RWPE1 (cell line): ENCODE measurements around the gene IGSF11.

Experiments
- CTCF ChIA-PET: fragments of 350-600 bp; sonication (Branson Sonifier 250); formaldehyde crosslinking; extraction: SDS; loops from one replicate; lab custom pipeline; 2021; lab: Yijun Ruan, JAX
- POLR2A ChIA-PET: fragments of 400-600 bp; formaldehyde crosslinking; extraction: SDS; loops from one replicate; lab custom pipeline; 2020; ENCODE audit warnings: antibody characterized with exemption; ENCODE audit not compliant: low non-redundant PET; lab: Yijun Ruan, JAX
- DNase-seq: peaks from one replicate; pipeline ENCODE4 v3.0.0; 2012; ENCODE audit warnings: low spot score
- H3K27ac ChIP-seq: fragments of 450-650 bp; 2 replicates; pipeline ENCODE4 v1.5.1; 2017
- TF ChIP-seq, protein P1 (sequence below): fragments of 450-650 bp; conservative IDR thresholded peaks from 2 replicates; pipeline ENCODE4 v1.5.1; 2017; ENCODE audit warnings: low read depth, mild to moderate bottlenecking

The IGSF11 gene

DNA sequence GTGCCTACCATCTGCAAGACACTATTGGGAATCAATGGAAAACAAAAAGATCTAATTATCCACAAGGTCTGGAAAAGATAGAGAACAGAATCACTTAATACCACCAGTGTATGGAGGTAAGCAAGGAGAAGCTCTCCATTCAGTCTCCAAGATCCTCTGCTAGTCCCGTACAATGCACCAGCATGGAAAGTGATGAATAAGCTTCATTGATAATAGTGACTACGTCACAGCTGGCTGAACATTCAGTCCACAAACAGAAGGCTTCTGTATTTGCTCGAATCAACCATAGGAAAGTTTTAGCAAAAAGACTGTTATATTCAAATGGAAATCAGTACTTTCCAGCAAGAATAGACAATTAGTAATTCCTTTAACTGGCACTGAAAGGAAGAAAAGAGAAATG lies 42.9 kb downstream of the IGSF11 start:
- ChIA-PET CTCF (no interaction called here), POLR2A (no interaction called here)
- DNase-seq: no peak
- TF ChIP-seq, protein P1, sequence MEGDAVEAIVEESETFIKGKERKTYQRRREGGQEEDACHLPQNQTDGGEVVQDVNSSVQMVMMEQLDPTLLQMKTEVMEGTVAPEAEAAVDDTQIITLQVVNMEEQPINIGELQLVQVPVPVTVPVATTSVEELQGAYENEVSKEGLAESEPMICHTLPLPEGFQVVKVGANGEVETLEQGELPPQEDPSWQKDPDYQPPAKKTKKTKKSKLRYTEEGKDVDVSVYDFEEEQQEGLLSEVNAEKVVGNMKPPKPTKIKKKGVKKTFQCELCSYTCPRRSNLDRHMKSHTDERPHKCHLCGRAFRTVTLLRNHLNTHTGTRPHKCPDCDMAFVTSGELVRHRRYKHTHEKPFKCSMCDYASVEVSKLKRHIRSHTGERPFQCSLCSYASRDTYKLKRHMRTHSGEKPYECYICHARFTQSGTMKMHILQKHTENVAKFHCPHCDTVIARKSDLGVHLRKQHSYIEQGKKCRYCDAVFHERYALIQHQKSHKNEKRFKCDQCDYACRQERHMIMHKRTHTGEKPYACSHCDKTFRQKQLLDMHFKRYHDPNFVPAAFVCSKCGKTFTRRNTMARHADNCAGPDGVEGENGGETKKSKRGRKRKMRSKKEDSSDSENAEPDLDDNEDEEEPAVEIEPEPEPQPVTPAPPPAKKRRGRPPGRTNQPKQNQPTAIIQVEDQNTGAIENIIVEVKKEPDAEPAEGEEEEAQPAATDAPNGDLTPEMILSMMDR: no peak
- H3K27ac ChIP-seq: no peak overlapping the region

DNA sequence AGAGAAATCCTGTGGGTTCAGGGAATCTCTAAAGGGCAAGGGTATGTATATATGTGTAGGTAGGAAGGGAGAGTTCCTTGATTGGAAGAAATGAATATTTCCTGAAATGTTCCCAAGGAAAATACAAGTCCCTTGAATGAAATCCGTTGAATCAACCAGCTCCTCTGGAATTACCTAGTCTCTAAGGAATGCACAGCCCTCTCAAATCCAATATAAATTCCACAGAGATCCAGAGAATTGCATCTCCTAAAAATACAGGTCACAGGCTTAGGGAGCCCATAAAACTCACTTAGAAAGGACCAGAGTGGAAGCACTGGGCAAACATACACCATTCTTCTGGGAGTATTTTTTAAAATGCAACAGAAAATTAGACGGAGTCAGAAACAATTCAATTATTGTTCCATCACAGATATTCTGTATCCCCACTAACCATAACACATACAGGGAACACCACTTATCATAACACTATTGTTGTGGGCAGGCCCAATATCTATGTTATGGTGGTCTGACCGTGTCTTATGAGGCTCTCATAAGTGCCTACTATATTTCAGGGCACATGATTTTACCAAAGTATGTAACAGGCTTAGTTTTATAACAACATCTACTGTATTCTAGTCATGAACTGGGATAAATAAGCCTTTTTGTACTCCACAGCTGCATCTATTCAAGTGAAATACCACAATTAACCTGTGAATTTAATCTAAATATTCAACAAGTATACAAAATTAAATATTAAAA lies 43.7 kb downstream of the IGSF11 start:
- TF ChIP-seq, protein P1: no peak
- CTCF ChIA-PET: no interaction called here
- no peak for DNase-seq
- POLR2A ChIA-PET: no interaction called here
- H3K27ac ChIP-seq: no peak overlapping the region

DNA sequence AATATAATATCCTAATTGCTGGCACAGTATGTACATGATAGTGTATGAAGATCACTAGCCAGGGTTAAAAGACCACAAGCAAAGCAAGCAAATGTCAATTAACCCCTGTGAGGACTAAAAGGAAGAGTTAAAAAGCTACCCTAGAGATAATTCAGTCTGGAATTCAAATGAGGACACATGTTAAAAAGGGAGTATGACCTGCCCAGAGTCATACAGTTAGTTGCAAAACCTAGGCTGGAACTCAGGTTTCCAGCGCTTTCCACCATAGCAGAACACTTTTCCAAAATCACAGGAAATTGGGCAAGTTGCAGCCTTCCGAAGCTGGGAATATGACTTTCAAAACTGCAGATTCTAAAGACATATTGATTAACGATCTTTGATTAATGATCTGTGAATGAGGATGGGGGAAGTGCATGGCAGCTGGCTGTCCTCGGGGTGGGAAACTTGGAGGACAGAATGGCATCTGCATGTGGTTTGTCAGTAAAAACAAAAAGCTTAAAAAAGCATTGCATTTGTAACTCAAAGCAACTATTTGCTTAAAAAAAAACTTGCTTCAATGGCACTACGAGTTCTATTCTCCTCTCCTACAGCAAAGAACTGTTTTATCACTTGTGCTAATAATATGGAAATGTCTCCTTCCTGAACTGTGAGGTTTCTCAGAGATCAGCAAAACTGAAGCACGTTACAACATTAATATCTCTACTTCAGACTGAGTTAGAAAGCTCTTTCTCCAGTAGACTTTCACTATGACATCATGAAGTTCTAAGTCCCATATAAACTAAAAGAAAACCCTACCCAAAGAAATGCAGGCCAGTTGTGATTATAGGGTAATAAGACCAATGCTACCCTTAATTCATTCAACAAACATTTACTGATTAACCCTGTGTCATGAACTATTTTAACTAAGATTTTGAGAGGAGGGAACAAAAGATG lies 46.2 kb downstream of the IGSF11 start:
- no peak for DNase-seq
- no peak overlapping the region for H3K27ac ChIP-seq
- POLR2A ChIA-PET: no interaction called here
- TF ChIP-seq, protein P1: no peak
- CTCF ChIA-PET: no interaction called here

DNA sequence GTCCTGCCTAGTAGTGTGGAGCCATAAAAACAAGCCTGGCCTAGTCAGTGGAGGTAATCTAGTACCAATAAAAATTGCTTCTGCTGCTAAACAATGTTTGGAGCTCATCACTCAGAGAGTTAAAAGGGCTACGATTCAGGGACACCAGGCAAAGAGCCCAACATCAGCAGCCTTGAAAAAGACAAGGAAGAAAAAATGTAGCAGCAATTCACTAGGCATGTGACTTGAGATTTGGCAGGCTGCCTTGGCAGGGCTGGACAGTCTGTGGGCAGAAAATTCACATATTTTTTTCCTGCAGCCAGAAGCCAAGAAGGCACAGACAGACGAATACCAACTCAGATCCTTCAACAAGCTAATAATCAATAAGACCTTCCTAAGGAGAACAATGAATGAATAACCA lies 47.2 kb downstream of the IGSF11 start:
- H3K27ac ChIP-seq: no peak overlapping the region
- CTCF ChIA-PET: no interaction called here
- TF ChIP-seq, protein P1: no peak
- POLR2A ChIA-PET: no interaction called here
- DNase-seq: no peak

DNA sequence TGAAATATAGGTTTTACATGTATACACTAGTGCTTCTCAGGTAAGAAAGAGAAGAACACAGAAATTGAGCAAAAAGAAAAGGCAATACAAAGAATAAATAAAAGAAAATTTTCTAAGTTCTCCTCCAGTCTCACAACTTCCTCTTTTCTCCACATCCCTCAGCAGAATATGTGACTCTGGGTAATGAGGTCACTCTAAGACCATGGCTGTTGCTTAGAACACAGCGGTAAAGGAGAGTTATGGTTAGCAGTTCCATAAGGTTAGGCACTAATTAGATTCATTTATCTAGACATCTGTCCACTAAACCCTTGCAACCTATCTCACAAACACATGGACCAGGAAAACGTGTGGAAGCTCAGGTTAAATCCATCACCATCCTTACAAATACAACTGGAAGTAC lies 47.9 kb downstream of the IGSF11 start:
- no peak for DNase-seq
- TF ChIP-seq, protein P1: no peak
- CTCF ChIA-PET: interaction anchor here (0.6 kb wide), 1 partner anchor 111 kb away, joined by 3 read pairs; no protein-coding TSS in a partner anchor
- POLR2A ChIA-PET: no interaction called here
- H3K27ac ChIP-seq: no peak overlapping the region

DNA sequence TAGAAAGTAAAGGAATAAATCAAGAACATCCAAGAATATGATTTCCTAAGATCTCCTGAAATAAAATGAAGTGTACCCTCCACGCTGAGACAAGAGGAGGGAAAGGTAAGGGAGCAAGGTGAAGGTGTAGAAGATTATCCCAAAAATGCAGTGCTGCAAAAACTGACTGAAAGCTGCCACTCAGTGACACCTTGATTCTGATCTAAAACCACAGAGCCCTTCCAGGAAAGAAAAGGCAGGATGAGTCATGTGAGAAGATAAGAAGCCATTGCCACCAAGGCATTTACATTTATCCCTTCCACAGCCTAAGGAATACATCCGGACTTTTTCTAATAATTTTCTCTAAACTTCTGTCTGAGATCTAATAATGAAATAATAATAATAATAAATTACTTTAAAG lies 49.9 kb downstream of the IGSF11 start:
- no peak overlapping the region for H3K27ac ChIP-seq
- ChIA-PET POLR2A (no interaction called here), CTCF (no interaction called here)
- TF ChIP-seq, protein P1: no peak
- DNase-seq: no peak
